Rectal smooth muscle tissue (tissue), 1 donor: ENCODE measurements around the gene MGAT5B.
"Not testable (repeated sequence)": the region's sequence is repeated elsewhere in the genome, so short reads cannot be mapped to it uniquely, and the experiment has no call there.

Experiments used
- H3K27ac ChIP-seq: one replicate; pipeline ENCODE4 v1.7.0; 2013; ENCODE audit warnings: low read depth, low read length, inconsistent platforms
- H3K27me3 ChIP-seq: one replicate; pipeline ENCODE4 v1.7.0; 2013; ENCODE audit warnings: low read length; ENCODE audit not compliant: control insufficient read depth, insufficient read depth
- H3K36me3 ChIP-seq: one replicate; pipeline ENCODE4 v1.7.0; 2013; ENCODE audit warnings: low read length; ENCODE audit not compliant: control insufficient read depth, insufficient read depth
- H3K4me1 ChIP-seq: one replicate; pipeline ENCODE4 v1.7.0; 2013; ENCODE audit warnings: low read length; ENCODE audit not compliant: control insufficient read depth, insufficient read depth
- H3K4me3 ChIP-seq: one replicate; pipeline ENCODE4 v1.7.0; 2013; ENCODE audit warnings: low read length
- H3K9ac ChIP-seq: one replicate; pipeline ENCODE4 v1.7.0; 2013; ENCODE audit warnings: low read length

MGAT5B gene

DNA sequence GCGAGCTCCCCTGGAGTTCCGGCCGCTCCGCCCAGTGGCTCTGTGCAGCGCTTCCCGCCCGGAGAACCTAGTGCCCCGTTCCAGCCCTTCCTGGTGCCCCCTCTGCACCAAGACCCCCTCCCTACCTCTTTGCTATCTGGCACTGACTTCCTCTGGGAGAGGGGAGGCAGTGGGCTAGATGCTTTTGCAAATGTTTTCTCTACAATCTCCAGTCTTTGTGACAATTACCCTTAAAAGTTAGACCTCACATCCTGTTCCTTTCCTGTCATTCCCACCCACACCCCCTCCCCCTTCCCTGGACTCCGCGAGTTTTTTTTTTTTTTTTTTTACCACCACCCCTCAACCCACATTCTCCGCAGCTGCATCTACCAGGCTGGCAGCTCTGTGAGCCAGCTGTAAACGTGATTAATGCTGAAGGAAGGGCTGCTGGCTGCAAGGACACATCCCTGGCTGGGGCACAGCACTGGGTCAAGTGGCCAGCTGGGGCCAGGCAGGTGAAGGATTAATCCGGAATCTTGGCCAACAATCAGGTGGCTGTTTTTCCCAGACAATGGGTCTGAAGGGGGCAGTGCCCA lies 101.5 kb downstream of the MGAT5B start:
- Histone ChIP-seq H3K9ac (no peak overlapping the region), H3K27ac (no peak overlapping the region)

DNA sequence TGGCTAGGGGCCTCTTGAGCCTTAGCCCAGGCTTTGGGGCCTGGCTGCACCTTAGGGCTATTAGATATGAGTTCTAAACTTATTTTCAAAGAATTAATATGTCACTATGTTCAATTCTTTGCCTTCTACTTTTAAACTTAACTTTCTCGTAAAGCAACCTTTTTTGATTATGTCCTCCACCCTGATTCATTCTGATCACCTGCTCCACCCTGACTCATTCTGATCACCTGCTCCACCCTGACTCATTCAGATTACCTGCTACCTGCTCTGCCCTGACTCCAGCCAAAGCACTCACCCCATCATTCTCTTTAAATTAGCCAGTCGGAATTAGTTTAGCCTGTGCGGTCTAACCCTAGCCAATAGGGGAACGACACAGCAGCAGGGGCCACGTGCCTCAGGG lies 102.0 kb downstream of the MGAT5B start:
- not testable (repeated sequence) for H3K9ac ChIP-seq, H3K4me3 ChIP-seq, H3K27ac ChIP-seq, H3K4me1 ChIP-seq, H3K36me3 ChIP-seq
- H3K27me3 ChIP-seq, result peaks cover 12% of the 10 kb centered on the region

More for the DNA sequence above, 101.5 kb downstream of the MGAT5B start:
- Histone ChIP-seq H3K4me1 (no peaks in the 10 kb centered on the region), H3K4me3 (peak overlapping the region; percentile 54), H3K27me3 (peaks cover 12% of the 10 kb centered on the region), H3K36me3 (no peaks in the 10 kb centered on the region)

DNA sequence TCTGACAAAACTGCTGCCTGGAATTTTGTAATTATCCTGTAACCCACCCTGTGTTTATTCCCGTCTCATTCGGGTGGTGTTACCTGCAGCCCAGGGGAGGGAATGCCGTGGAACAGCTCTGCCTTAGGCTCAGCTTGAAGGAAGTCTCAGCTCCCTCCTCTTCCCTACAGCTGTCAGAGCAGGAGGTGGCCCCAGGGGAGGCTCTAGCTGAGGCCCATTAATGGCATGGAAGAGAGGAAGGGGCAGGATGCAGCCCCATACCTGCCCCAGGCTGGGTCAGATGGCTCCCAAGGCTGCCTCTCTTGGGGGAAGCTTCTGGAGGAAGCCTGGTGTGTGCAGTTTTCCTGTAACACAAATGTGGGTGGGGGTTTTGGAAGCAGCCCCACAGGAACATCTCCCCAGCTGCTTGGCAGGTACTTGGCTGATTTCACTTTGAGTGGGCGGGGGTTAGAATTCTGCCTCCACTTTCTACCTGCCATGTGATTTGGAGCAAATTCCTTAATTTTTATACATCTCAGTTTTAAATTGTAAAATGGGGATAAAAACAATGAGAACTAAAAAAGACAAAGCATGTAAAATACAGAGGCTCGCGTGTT lies 103.9 kb downstream of the MGAT5B start:
- H3K27me3 ChIP-seq, result peaks cover 12% of the 10 kb centered on the region
- no peak overlapping the region for H3K9ac ChIP-seq
- H3K36me3 ChIP-seq, result no peaks in the 10 kb centered on the region
- no peak overlapping the region for H3K4me3 ChIP-seq
- no peaks in the 10 kb centered on the region for H3K4me1 ChIP-seq
- H3K27ac ChIP-seq, result no peak overlapping the region

DNA sequence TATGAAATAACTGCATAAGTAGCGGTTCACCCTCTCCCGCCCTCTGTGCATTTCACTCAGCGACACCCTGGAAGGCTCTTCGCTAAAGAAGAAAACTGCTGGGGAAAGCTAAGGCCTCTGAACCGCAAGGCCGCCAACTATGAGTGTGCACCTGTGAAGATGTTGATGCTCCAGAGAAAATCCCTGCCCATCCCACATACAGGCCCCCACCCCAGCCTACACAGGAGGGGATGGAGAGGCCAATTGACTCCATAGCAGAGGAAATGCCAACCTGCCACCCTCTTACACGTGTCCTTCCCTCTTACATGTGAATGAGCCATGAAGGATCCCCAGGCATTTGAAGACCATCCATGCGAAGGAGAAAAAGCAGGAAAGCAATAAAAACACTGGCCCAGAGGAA lies 104.8 kb downstream of the MGAT5B start:
- Histone ChIP-seq H3K4me3 (no peak overlapping the region), H3K36me3 (no peaks in the 10 kb centered on the region), H3K9ac (no peak overlapping the region), H3K27ac (no peak overlapping the region), H3K27me3 (peaks cover 12% of the 10 kb centered on the region), H3K4me1 (no peaks in the 10 kb centered on the region)

DNA sequence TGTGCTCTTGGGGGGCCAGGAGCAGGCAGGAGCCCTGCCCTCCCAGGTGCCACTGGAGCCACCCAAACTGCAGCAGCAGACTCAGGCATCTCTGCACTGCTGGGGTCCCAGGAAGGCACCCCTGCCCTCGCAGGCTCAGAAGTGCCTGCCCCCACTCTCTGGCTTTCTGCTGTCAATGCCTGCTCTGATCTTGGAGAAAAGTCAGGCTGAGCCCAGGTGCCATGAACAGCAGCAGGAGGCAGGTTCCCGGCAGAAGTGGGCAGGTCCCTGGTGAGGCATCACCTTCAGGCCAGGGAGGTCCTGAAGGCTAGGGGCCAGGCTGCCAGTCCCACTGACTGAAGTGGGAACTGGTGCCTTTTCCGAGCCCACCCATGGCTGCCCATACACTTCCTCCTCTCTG lies 106.5 kb downstream of the MGAT5B start:
- no peaks in the 10 kb centered on the region for H3K4me1 ChIP-seq
- H3K27me3 ChIP-seq, result peaks cover 5% of the 10 kb centered on the region
- no peak overlapping the region for H3K4me3 ChIP-seq
- H3K27ac ChIP-seq, result no peak overlapping the region
- no peaks in the 10 kb centered on the region for H3K36me3 ChIP-seq
- no peak overlapping the region for H3K9ac ChIP-seq

DNA sequence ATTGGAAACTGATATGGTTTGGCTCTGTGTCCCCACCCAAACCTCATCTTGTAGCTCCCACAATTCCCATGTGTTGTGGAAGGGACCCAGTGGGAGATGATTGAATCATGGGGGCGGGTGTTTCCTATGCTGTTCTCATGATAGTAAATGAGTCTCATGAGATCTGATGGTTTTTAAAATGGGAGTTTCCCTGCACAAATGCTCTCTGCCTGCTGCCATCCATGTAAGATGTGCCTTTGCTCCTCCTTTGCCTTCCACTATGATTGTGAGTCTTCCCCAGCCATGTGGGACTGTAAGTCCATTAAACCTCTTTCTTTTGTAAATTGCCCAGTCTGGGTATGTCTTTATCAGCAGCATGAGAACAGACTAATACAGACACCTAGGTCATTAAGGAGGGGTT lies 109.8 kb downstream of the MGAT5B start:
- H3K27ac ChIP-seq, H3K4me3 ChIP-seq, H3K9ac ChIP-seq, H3K27me3 ChIP-seq, H3K36me3 ChIP-seq, H3K4me1 ChIP-seq: not testable (repeated sequence)

DNA sequence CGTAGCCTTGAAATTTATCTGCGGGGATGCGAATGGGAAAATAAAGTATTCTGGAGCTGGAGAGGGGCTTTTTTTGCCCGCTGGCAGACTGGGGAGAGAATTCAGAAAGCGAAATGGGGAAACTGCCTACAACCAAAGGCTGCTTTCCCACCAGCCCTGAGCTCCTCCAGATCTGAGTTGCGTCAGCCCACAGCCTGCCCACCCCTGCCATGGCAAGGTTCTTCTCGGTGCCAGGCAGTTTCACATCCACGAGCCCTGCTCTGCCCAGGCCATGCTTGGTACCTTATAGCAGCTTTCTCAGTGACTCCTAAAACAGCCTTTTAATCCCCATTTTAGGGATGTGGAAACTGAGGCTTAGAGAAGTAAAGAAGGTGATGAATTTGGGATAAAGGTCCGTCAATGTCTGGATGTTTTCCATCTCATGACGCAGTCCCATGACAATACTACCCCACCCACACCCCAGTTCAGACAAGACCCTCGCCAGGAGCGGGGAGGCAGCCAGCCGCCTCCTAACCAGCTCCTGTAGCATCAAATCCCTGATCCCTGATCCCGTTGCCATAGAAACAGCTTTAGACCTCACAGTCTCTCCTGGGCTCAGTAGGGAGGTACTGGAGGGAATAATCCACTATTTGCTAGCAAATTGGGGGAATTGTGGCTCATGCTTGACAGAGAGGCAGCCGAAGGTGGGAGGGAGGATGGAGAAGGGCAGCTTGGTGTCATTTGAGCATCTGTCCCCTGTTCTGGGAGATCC lies 113.5 kb downstream of the MGAT5B start:
- Histone ChIP-seq H3K27me3 (no peaks in the 10 kb centered on the region), H3K4me1 (no peaks in the 10 kb centered on the region), H3K9ac (no peak overlapping the region), H3K4me3 (no peak overlapping the region), H3K27ac (no peak overlapping the region), H3K36me3 (no peaks in the 10 kb centered on the region)

DNA sequence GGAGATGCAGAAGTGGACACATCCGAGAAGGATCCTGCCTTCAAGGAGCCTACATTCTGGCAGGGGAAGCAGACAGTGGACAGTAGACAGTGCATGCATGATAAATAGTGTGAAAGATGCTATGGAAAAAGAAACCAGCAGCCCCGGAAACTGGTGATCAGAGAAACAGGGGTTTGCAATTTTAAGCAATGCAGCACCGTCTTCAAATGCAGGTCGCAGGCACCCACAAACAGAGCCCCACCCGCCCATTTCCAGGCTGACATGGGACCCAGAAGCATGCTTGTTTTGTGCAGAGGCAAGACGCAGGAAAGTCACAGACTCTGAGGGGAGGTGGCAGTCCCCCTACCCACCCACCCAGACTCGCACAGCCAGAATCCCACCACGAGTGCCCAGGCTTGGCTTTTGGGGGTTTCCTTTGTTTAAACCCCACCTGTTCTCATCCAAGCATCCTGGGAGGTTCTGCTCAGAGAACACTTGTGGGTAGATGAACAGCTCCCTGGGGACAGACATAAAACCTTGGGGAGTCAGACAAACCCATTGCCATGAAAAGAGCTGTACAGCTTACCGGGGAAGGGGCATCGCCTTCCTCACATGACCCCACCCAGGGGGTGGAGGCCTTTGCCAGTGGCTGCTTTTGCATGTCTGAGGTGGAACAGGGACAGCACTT lies 114.3 kb downstream of the MGAT5B start:
- H3K4me1 ChIP-seq, result no peaks in the 10 kb centered on the region
- H3K27ac ChIP-seq, result no peak overlapping the region
- no peaks in the 10 kb centered on the region for H3K36me3 ChIP-seq
- no peaks in the 10 kb centered on the region for H3K27me3 ChIP-seq
- H3K4me3 ChIP-seq, result no peak overlapping the region
- no peak overlapping the region for H3K9ac ChIP-seq

DNA sequence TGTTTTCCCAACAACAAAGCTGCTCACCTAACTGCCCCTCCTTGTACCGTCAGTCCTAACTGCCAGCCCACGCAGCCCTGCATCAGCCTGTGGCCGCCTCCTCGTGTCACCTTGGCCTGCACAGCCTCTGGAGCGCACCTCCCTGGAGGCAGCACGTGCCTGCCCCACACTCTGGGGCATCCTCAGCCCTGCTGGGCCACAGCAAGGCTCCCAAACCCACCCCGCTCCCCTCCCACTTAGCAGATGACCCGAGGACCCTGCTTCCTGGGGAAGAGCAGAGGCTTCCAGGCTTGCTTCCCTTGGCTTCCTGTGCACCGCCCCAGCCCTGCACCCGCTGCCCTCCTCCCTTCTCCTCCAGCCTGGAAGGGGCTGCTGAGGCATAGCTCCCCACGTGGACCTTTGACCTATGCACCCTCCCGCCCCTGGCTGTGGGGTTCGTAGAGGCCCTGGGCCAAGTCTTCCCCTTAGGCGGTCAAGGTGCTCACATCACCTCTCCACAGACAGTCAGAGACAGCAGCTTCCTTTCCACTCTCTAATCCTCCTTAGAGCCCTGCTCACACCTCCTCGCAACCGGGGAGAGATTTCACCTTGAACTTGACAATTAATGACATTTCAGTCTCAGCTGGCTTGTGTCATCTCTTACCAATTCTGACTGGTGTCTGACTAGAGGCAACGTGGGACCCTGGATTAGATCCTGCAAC lies 115.0 kb downstream of the MGAT5B start:
- Histone ChIP-seq H3K27ac (no peak overlapping the region), H3K27me3 (no peaks in the 10 kb centered on the region), H3K9ac (no peak overlapping the region), H3K36me3 (no peaks in the 10 kb centered on the region), H3K4me3 (no peak overlapping the region), H3K4me1 (no peaks in the 10 kb centered on the region)

DNA sequence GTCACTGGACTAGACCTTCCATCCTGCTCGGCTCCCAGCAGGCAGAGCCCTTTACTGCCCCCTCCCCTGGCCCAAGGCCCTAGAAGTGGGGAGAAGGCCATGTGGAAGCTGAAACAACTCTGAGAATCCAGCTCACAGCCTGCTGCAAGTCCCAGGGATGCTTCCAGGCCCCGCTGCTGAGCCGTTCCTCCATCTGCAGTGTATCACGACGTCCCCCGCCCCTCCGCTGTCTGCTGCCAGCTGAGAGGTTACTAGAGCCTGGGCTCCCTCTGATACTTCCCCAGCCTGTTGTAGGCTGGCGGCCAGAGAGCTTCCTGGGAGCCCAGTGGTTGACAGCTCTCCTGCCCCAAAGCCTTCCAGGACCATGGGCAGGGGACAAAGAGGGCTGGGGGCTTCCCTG lies 118.2 kb downstream of the MGAT5B start:
- Histone ChIP-seq H3K36me3 (no peaks in the 10 kb centered on the region), H3K9ac (no peak overlapping the region), H3K27me3 (no peaks in the 10 kb centered on the region), H3K27ac (no peak overlapping the region), H3K4me3 (no peak overlapping the region), H3K4me1 (no peaks in the 10 kb centered on the region)

DNA sequence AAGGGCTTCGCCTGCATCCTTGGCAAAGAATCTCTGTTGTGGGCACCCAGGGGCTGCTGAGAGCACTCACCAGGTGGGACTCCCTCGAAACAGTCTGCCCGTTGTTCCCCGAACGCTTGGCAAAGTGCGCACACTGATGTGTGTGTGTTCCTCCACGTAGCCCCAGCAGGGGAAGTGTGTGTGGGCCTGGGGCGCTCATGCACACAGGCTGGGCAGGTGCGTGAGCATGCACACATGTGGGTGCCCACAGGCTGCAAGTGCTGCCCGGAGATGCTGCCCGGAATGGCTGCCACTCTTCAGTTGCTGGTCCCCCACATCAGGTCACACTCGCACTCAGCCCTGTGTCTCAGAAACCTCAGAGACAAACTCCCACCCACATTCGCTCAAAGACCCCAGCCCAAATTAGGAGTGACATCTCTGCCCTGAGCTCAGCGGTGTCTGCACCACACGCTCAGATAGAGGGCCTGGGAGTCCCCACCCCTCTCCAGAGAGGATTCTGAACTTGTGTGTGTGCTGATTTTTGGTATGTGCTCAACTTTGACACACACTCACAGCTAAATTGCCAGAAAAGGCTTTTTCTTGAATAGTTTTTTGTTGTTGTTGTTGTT lies 119.4 kb downstream of the MGAT5B start:
- Histone ChIP-seq H3K4me1 (no peaks in the 10 kb centered on the region), H3K27ac (no peak overlapping the region), H3K36me3 (no peaks in the 10 kb centered on the region), H3K9ac (no peak overlapping the region), H3K4me3 (no peak overlapping the region), H3K27me3 (peaks cover 3% of the 10 kb centered on the region)

DNA sequence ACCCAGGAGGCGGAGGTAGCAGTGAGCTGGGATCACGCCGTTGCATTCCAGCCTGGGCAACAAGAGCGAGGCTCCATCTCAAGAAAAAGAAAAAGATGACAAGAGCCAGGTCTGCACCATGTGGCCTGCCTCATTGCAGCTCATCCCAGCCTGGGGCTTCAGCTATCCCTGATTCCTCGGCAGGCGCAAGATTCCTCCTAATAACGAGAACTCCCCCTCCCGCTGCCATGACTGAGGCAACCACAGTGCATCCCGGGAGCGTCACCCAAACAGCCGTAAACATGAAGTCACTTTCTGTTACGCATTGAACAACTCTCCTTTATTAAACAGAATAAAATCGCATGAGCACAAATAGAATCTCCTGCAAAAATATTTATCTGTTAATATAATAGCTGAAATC lies 120.6 kb downstream of the MGAT5B start:
- Histone ChIP-seq H3K36me3 (no peaks in the 10 kb centered on the region), H3K4me3 (no peak overlapping the region), H3K4me1 (no peaks in the 10 kb centered on the region), H3K27ac (no peak overlapping the region), H3K9ac (no peak overlapping the region), H3K27me3 (peaks cover 3% of the 10 kb centered on the region)
